ENCODE results near the gene GSTM2.
"Not testable (repeated sequence)": the region's sequence is repeated elsewhere in the genome, so short reads cannot be mapped to it uniquely, and the experiment has no call there.

Gene GSTM2

DNA sequence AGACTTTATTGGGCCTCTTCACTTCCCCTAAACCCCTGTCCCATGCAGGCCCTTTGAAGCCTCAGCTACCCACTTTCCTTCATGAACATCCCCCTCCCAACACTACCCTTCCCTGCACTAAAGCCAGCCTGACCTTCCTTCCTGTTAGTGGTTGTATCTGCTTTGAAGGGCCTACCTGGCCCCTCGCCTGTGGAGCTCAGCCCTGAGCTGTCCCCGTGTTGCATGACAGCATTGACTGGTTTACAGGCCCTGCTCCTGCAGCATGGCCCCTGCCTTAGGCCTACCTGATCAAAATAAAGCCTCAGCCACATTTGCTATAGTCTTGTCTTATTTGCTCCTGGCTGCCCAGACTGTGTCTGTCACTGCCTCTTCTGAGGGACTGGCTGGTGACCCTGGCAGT, 6.5 kb upstream of the GSTM2 start:
- H3K36me3 ChIP-seq (ENCODE audit: insufficient read depth, low read length): peaks cover 7% of the 10 kb centered on the region
- no peak overlapping the region for H2AFZ ChIP-seq (ENCODE audit: low read depth, low read length)
- H3K9me3 ChIP-seq (ENCODE audit: low read length): no peaks in the 10 kb centered on the region
- peaks cover 8% of the 10 kb centered on the region for H3K4me1 ChIP-seq (ENCODE audit: insufficient read depth, low read length)
- no peaks in the 10 kb centered on the region for H3K27me3 ChIP-seq (ENCODE audit: insufficient read depth, low read length)
- no peak overlapping the region for H3K4me3 ChIP-seq (ENCODE audit: low read length)

DNA sequence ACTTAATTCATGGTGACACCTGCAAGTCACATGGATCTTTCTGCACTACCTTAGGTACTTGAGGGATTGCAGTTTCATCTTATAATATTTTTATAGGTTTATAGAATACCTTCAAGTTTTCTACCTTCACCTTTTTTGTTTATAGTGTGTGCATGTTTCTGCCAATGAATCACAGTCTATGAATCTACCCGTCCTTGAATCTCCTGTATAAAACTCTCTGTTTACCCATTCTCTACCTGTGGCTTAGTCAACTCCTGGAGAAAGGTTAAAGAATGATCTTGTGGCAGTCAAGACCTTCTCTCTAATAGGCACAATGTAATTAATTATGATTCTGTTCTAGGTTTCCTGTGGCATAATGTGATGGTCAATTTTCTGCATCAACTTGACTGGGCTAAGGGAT, 3.2 kb upstream of the GSTM2 start:
- H3K36me3 ChIP-seq (ENCODE audit: insufficient read depth, low read length): peaks cover 7% of the 10 kb centered on the region
- H3K4me3 ChIP-seq (ENCODE audit: low read length): no peak overlapping the region
- H3K4me1 ChIP-seq (ENCODE audit: insufficient read depth, low read length): peaks cover 11% of the 10 kb centered on the region
- H3K27me3 ChIP-seq (ENCODE audit: insufficient read depth, low read length): no peaks in the 10 kb centered on the region
- no peaks in the 10 kb centered on the region for H3K9me3 ChIP-seq (ENCODE audit: low read length)
- H2AFZ ChIP-seq (ENCODE audit: low read depth, low read length): no peak overlapping the region

DNA sequence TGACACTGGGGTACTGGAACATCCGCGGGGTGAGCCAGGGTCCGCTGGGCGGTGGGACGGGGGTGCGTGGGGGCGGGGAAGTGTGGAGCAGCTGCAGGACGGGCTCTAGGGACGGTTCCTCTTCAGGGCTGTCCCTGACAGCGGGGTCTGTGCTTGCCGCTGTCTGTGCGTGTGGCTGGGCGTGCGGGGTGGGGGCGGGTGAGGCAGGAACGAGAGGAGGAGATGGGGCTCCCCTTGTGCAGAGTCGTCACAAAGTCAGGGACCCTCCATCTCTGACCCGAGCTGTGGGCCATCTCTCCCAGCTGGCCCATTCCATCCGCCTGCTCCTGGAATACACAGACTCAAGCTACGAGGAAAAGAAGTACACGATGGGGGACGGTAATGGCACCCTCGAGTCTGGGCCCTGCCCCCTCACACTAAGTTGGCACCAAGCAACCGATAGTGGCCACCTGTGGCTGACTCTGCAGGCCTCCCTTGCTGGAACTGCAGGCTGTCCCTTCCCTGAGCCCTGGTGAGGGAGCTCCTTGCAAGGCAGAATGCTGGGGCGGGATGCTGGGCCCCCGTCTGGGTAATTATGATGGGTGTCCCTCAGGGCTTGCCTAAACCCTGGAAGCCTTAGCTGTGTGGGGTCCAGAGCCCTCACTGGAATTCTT, 392 bp downstream of the GSTM2 start:
- Histone ChIP-seq H3K9me3 (ENCODE audit: low read length) (no peaks in the 10 kb centered on the region), H2AFZ (ENCODE audit: low read depth, low read length) (peak overlapping the region; percentile 65), H3K27me3 (ENCODE audit: insufficient read depth, low read length) (no peaks in the 10 kb centered on the region), H3K36me3 (ENCODE audit: insufficient read depth, low read length) (peaks cover 3% of the 10 kb centered on the region), H3K4me1 (ENCODE audit: insufficient read depth, low read length) (peaks cover 11% of the 10 kb centered on the region), H3K4me3 (ENCODE audit: low read length) (peak overlapping the region; percentile 52)

DNA sequence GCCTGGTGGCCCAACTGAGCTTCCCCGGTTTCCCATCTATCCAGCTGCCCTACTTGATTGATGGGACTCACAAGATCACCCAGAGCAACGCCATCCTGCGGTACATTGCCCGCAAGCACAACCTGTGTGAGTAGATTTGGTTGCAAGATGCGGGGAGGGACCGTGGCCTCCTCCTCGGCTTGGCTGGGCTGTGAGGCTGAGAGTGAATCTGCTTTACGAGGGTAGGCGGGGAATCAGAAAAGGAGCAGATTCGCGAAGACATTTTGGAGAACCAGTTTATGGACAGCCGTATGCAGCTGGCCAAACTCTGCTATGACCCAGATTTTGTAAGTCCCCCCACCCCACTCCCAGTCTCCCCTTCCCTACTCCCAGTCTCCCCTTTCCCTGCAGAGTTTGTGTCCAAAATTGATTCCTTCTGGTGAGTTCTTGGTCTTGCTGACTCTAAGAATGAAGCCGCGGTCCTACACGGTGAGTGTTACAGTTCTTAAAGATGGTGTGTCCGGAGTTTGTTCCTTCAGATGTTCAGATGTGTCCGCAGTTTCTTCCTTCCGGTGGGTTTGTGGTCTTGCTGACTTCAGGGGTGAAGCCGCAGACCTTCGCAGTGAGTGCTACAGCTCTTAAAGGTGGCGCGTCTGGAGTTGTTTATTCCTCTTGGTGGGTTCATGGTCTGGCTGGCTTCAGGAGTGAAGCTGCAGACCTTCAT, 1.5 kb downstream of the GSTM2 start:
- H3K4me3 ChIP-seq (ENCODE audit: low read length): no peak overlapping the region
- peaks cover 11% of the 10 kb centered on the region for H3K4me1 ChIP-seq (ENCODE audit: insufficient read depth, low read length)
- H2AFZ ChIP-seq (ENCODE audit: low read depth, low read length): no peak overlapping the region
- peaks cover 3% of the 10 kb centered on the region for H3K36me3 ChIP-seq (ENCODE audit: insufficient read depth, low read length)
- no peaks in the 10 kb centered on the region for H3K27me3 ChIP-seq (ENCODE audit: insufficient read depth, low read length)
- no peaks in the 10 kb centered on the region for H3K9me3 ChIP-seq (ENCODE audit: low read length)

DNA sequence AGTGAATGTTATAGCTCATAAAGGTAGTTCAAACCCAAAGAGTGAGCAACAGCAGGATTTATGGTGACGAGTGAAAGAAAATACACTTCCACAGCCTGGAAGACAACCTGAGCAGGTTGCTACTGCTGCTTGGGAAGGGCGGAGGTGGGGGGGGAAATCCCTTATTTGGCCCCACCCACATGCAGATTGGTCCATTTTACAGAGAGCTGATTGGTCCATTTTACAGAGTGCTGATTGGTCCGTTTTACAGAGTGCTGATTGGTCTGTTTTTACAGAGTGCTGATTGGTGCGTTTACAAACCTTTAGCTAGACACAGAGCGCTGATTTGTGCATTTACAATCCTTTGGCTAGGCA, 2.1 kb downstream of the GSTM2 start:
- not testable (repeated sequence) for H2AFZ ChIP-seq (ENCODE audit: low read depth, low read length); H3K4me3 ChIP-seq (ENCODE audit: low read length); H3K27me3 ChIP-seq (ENCODE audit: insufficient read depth, low read length); H3K36me3 ChIP-seq (ENCODE audit: insufficient read depth, low read length); H3K9me3 ChIP-seq (ENCODE audit: low read length)
- peaks cover 11% of the 10 kb centered on the region for H3K4me1 ChIP-seq (ENCODE audit: insufficient read depth, low read length)

DNA sequence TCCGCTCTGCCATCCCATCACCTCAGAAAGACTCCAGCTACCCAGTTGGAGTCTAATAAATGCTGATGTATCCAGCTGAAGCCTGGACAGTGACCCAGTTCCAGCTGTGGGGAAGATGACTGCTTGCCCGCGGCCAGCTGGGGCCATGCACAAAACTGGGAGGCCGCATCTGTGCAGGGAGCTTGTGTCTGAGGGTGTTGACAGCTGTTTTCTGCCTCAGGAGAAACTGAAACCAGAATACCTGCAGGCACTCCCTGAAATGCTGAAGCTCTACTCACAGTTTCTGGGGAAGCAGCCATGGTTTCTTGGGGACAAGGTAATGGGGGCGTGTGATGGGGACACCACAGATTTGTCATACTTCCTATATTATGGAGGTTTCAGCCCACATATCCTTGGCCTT, 3.2 kb downstream of the GSTM2 start:
- H3K27me3 ChIP-seq (ENCODE audit: insufficient read depth, low read length): no peaks in the 10 kb centered on the region

DNA sequence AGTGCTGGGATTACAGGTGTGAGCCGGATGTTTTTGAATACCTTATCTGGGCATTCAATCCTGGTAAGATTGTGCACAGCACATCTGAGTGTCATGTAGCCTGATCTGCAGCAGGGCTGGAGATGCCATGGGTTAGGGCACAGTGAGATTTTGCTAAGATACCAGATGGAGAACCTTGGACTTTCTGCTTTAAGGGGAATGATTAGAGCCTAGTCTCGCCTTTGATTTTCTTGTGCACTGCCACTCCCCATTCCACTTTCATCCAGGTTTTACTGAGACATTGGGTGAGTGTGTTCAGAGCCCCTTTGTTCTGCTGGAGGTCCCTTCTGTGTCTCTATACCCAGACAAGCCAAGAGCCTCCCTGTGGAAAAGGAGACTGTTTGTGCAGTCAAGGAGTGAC, 6.0 kb downstream of the GSTM2 start:
- H3K4me1 ChIP-seq (ENCODE audit: insufficient read depth, low read length); H3K9me3 ChIP-seq (ENCODE audit: low read length); H3K27me3 ChIP-seq (ENCODE audit: insufficient read depth, low read length); H2AFZ ChIP-seq (ENCODE audit: low read depth, low read length); H3K36me3 ChIP-seq (ENCODE audit: insufficient read depth, low read length); H3K4me3 ChIP-seq (ENCODE audit: low read length): not testable (repeated sequence)

More for the DNA sequence above, 3.2 kb downstream of the GSTM2 start:
- no peak overlapping the region for H3K4me3 ChIP-seq (ENCODE audit: low read length)
- peaks cover 11% of the 10 kb centered on the region for H3K4me1 ChIP-seq (ENCODE audit: insufficient read depth, low read length)
- H3K9me3 ChIP-seq (ENCODE audit: low read length): no peaks in the 10 kb centered on the region
- peaks cover 3% of the 10 kb centered on the region for H3K36me3 ChIP-seq (ENCODE audit: insufficient read depth, low read length)
- no peak overlapping the region for H2AFZ ChIP-seq (ENCODE audit: low read depth, low read length)

DNA sequence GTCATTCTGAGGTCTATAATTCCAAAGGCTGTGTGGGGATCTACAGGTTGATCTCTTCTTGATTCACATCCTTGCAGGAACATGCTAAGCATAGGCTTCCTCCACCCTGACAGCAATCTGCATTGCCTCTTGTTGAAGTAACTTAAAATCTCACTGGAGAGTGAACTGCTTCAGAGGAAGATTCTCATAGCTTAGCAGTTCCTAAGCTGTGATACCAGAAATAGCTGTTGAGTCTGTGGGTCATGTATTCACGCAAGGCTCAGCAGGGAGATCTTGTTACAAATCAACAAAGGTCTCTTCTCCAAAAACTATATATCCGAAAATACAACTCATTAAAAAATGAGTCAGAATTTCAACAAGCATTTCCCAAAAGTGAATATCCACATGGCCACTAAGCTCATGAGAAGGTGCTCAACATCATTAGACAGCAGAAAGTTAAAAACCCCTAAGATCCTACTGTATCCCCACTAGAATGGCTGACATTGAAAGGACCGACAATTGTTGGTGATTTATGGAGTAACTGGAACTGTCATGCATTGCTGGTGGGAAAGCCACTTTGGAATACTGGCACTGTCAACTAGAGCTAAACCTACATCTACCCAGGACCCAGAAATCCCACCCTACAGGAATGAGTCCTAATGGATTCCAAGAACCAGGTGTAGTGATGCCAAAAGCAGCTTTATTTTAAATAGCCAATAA, 9.0 kb downstream of the GSTM2 start:
- not testable (repeated sequence) for H3K27me3 ChIP-seq (ENCODE audit: insufficient read depth, low read length); H2AFZ ChIP-seq (ENCODE audit: low read depth, low read length); H3K9me3 ChIP-seq (ENCODE audit: low read length); H3K36me3 ChIP-seq (ENCODE audit: insufficient read depth, low read length); H3K4me1 ChIP-seq (ENCODE audit: insufficient read depth, low read length); H3K4me3 ChIP-seq (ENCODE audit: low read length)

DNA sequence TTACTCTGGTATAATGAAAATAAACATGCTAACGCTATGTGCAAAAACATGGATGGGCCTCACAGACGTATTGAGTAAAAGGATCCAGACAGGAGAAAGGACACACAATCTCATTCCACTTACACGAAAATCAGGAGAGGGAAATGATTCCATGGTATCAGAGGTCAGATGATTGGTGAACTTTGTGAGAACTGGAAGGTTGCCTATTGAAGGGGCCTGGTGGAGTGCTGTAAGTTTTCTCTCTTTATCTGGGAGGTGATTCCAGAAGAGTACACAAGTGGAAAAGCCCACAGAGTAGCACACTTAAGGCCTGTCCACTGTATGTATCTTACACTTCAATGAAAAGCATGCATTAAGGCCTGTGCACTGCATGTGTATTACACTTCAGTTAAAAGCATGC, 9.6 kb downstream of the GSTM2 start:
- Histone ChIP-seq H2AFZ (ENCODE audit: low read depth, low read length) (no peak overlapping the region), H3K4me1 (ENCODE audit: insufficient read depth, low read length) (no peaks in the 10 kb centered on the region), H3K4me3 (ENCODE audit: low read length) (no peak overlapping the region), H3K9me3 (ENCODE audit: low read length) (no peaks in the 10 kb centered on the region), H3K36me3 (ENCODE audit: insufficient read depth, low read length) (no peaks in the 10 kb centered on the region), H3K27me3 (ENCODE audit: insufficient read depth, low read length) (no peaks in the 10 kb centered on the region)

DNA sequence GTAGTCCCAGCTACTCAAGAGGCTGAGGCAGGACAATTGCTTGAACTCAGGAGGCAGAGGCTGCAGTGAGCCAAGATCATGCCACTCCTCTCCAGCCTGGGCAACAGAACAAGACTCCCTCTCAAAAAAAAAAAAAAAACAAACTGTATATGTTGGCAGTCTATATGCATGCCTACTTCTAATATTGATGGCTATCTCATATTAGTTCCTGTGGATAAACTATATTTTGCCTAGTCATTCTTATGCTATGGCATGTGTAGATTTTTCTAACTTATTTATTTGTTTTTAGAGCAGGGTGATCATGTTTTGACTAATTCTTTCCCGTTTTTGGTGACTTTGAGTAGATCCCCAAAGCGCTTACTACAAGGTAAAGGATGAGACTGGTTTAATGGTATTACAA, 10.8 kb downstream of the GSTM2 start:
- not testable (repeated sequence) for H3K4me1 ChIP-seq (ENCODE audit: insufficient read depth, low read length); H2AFZ ChIP-seq (ENCODE audit: low read depth, low read length); H3K27me3 ChIP-seq (ENCODE audit: insufficient read depth, low read length); H3K36me3 ChIP-seq (ENCODE audit: insufficient read depth, low read length); H3K9me3 ChIP-seq (ENCODE audit: low read length); H3K4me3 ChIP-seq (ENCODE audit: low read length)

DNA sequence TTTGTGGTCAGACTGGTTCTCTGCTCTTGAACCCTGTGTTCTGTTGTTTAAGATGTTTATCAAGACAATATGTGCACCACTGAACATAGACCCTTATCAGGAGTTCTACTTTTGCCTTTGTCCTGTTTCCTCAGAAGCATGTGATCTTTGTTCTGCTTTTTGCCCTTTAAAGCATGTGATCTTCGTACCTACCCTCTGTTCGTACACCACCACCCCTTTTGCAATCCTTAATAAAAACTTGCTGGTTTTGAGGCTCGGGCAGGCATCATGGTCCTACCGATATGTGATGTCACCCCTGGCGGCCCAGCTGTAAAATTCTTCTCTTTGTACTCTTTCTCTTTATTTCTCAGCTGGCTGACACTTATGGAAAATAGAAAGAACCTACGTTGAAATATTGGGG, 16.9 kb downstream of the GSTM2 start:
- not testable (repeated sequence) for H3K27me3 ChIP-seq (ENCODE audit: insufficient read depth, low read length); H3K9me3 ChIP-seq (ENCODE audit: low read length); H3K4me1 ChIP-seq (ENCODE audit: insufficient read depth, low read length); H3K36me3 ChIP-seq (ENCODE audit: insufficient read depth, low read length); H2AFZ ChIP-seq (ENCODE audit: low read depth, low read length); H3K4me3 ChIP-seq (ENCODE audit: low read length)

DNA sequence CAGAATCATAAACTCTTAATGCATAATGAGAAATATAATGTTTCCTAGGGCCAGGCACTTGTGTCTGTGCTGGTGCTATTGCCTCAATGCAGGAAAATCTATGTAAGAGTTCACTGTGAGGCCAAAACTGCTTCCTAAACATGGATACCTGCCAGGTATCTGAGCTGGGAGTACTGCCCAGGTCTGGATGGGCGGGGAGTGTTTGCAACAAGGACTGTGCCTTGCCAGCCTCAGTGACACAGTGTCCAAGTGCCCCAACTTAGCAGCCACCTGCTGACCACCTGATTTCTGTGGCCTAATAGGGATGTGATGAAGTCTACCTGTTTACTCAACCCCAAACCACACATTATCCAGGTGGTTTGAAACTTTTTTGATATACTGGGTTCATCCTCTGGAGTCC, 17.5 kb downstream of the GSTM2 start:
- H3K4me3 ChIP-seq (ENCODE audit: low read length); H3K27me3 ChIP-seq (ENCODE audit: insufficient read depth, low read length); H3K36me3 ChIP-seq (ENCODE audit: insufficient read depth, low read length); H3K9me3 ChIP-seq (ENCODE audit: low read length); H3K4me1 ChIP-seq (ENCODE audit: insufficient read depth, low read length); H2AFZ ChIP-seq (ENCODE audit: low read depth, low read length): not testable (repeated sequence)

DNA sequence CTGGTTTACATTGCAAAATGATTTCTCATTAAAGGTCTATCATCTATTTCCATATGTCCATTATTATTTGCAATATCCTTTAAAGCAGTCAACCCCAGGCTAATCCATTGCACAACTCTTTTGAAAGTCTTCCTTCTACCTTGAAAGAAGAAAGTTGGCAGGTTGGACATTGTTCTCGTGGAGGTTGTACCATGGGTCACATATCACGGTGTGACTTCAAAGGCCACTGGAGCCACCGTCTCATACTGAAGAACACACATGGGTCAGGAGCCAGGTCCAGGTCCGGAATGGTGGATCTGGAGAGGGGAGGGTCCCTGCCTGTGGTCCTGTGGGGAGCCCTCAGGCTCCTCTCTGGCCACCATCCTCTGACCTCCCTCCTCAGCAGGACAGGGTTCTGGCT, 18.0 kb downstream of the GSTM2 start:
- H3K27me3 ChIP-seq (ENCODE audit: insufficient read depth, low read length); H3K9me3 ChIP-seq (ENCODE audit: low read length); H3K4me3 ChIP-seq (ENCODE audit: low read length); H3K36me3 ChIP-seq (ENCODE audit: insufficient read depth, low read length); H3K4me1 ChIP-seq (ENCODE audit: insufficient read depth, low read length); H2AFZ ChIP-seq (ENCODE audit: low read depth, low read length): not testable (repeated sequence)

DNA sequence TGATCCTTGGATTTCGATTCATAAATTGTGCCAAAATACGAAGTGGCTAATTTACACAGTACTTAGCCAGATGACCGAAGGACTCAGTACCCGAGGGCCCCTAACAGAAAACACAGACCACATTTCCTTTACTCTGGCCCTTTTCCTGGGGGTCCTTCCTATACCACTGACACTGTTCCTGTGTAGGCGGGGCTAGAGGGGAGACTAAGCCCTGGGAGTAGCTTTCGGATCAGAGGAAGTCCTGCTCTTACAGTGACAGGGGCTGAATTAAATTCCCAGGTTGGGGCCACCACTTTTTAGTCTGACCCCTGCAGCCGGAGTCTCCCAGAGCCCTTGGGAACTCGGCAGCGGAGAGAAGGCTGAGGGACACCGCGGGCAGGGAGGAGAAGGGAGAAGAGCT, 19.3 kb downstream of the GSTM2 start:
- not testable (repeated sequence) for H3K9me3 ChIP-seq (ENCODE audit: low read length); H3K27me3 ChIP-seq (ENCODE audit: insufficient read depth, low read length); H3K4me1 ChIP-seq (ENCODE audit: insufficient read depth, low read length); H3K36me3 ChIP-seq (ENCODE audit: insufficient read depth, low read length); H2AFZ ChIP-seq (ENCODE audit: low read depth, low read length)
- peak overlapping the region; percentile 33 for H3K4me3 ChIP-seq (ENCODE audit: low read length)

Measured in neuron (in vitro differentiated cells).